HepG2 (cell line): ENCODE data around the gene WNT5A. TPM values are rescaled to one million over a fixed set of nuclear protein-coding genes. Genes with fewer than 3 reads are reported as not detected.

Source experiments
- ATAC-seq: fragments of 200-7000 bp; cut with Tn5 transposase; 3 replicates; pipeline ENCODE4 v1.9.1; 2020; ENCODE audit warnings: mild to moderate bottlenecking, moderate library complexity
- BruUV-seq: library from RNA; stranded (reverse); fragments of 400-500 nt; replicated peaks from 2 replicates; lab custom pipeline; 2021; lab: Mats Ljungman, UMichigan
- CTCF ChIA-PET: fragments of 300-600 bp; formaldehyde crosslinking; extraction: SDS; loops from one replicate; lab custom pipeline; 2021; ENCODE audit warnings: low total read pairs, inconsistent platforms, low intra/inter-chr PET ratio; lab: Yijun Ruan, JAX
- POLR2A ChIA-PET: fragments of 350-600 bp; sonication (Branson Sonifier 250); formaldehyde crosslinking; loops from one replicate; lab custom pipeline; 2020; ENCODE audit warnings: antibody characterized with exemption, inconsistent platforms; lab: Yijun Ruan, JAX
- DNase-seq: peaks from one replicate; pipeline ENCODE4 v3.0.0-alpha.2; 2015; ENCODE audit warnings: low spot score
- FAIRE-seq: peaks from 3 replicates; lab custom pipeline; 2011; peaks lifted over from hg19 to GRCh38; lab: Jason Lieb, UNC
- H2AFZ ChIP-seq: one replicate; pipeline ENCODE4 v1.6.1; 2011; ENCODE audit warnings: low read length, inconsistent platforms
- H3K27ac ChIP-seq: fragments of 300-600 bp; 3 replicates; pipeline ENCODE4 v1.8.0; 2011; ENCODE audit warnings: mixed run types, mild to moderate bottlenecking, mixed read lengths, low read length, inconsistent platforms; ENCODE audit not compliant: insufficient read depth; ENCODE audit errors: extremely low read length
- H3K27me3 ChIP-seq, 2 experiments: fragments of 200-600 bp in 1 of 2; 2 replicates in 1 of 2; 3 replicates in 1 of 2; pipeline versions ENCODE4 v1.6.0 to v1.8.0; 2011; ENCODE audit warnings: low read length in 2 of 2, mild to moderate bottlenecking in 2 of 2, moderate library complexity in 2 of 2, inconsistent platforms in 1 of 2; ENCODE audit not compliant: insufficient read depth in 2 of 2, control insufficient read depth in 1 of 2
- H3K36me3 ChIP-seq, 2 experiments: fragments of 200-600 bp in 1 of 2; replicated peaks in 1 of 2; 2 replicates in 1 of 2; 3 replicates in 1 of 2; pipeline versions ENCODE4 v1.5.1 to v1.8.0; 2011; ENCODE audit warnings: low read length in 2 of 2, inconsistent platforms in 1 of 2; ENCODE audit not compliant: insufficient read depth in 2 of 2, control insufficient read depth in 1 of 2
- H3K4me1 ChIP-seq: 2 replicates; pipeline ENCODE4 v1.5.1; 2012; ENCODE audit warnings: low read length, inconsistent platforms; ENCODE audit not compliant: insufficient read depth
- H3K4me2 ChIP-seq: 2 replicates; pipeline ENCODE4 v1.6.0; 2011; ENCODE audit warnings: low read depth, low read length, inconsistent platforms
- H3K4me3 ChIP-seq, 3 experiments: fragments of 200-600 bp in 1 of 3; sonication (generic), shearing (Covaris generic) in 1 of 3; replicated peaks in 1 of 3; 2 replicates each; pipeline ENCODE4 v1.5.1; 2011 to 2016; ENCODE audit warnings: low read length in 3 of 3, inconsistent platforms in 2 of 3, low read depth in 2 of 3, mild to moderate bottlenecking in 2 of 3, control low read depth in 1 of 3, mixed read lengths in 1 of 3; ENCODE audit not compliant: insufficient read depth in 1 of 3
- H3K79me2 ChIP-seq: one replicate; pipeline ENCODE4 v1.6.1; 2011; ENCODE audit warnings: low read length, inconsistent platforms; ENCODE audit not compliant: insufficient read depth
- H3K9ac ChIP-seq: 2 replicates; pipeline ENCODE4 v1.6.0; 2011; ENCODE audit warnings: mild to moderate bottlenecking, low read depth, low read length, inconsistent platforms; ENCODE audit not compliant: insufficient read depth
- H3K9me3 ChIP-seq: 2 replicates; pipeline ENCODE4 v1.5.1; 2012; ENCODE audit warnings: mild to moderate bottlenecking, low read length
- H4K20me1 ChIP-seq: 2 replicates; pipeline ENCODE4 v1.6.0; 2011; ENCODE audit warnings: inconsistent platforms, mild to moderate bottlenecking, low read length, moderate library complexity; ENCODE audit not compliant: insufficient read depth
- BHLHE40 ChIP-seq: IDR thresholded peaks from 2 replicates; pipeline ENCODE4 v1.6.1; 2011; ENCODE audit warnings: low read length, improper control_type of control experiment
- JARID2 ChIP-seq: sonication (generic); formaldehyde crosslinking; IDR thresholded peaks from 2 replicates; pipeline ENCODE4 v1.8.1; 2023; ENCODE audit warnings: missing genetic modification reagents, inconsistent platforms; ENCODE audit not compliant: insufficient replicate concordance
- NFIB ChIP-seq: sonication (generic); formaldehyde crosslinking; IDR thresholded peaks from 2 replicates; pipeline ENCODE4 v1.9.0; 2021; ENCODE audit warnings: missing genetic modification reagents, mild to moderate bottlenecking, borderline replicate concordance
- RELA ChIP-seq: sonication (generic); formaldehyde crosslinking; IDR thresholded peaks from 2 replicates; pipeline ENCODE4 v1.4.0; 2020; ENCODE audit warnings: missing genetic modification reagents
- TBX2 ChIP-seq: sonication (generic); formaldehyde crosslinking; IDR thresholded peaks from 2 replicates; pipeline ENCODE4 v1.5.0; 2020; ENCODE audit warnings: missing genetic modification reagents, mild to moderate bottlenecking, borderline replicate concordance
- ZFP36L2 ChIP-seq: sonication (generic); formaldehyde crosslinking; IDR thresholded peaks from 2 replicates; pipeline ENCODE4 v1.4.0; 2020; ENCODE audit warnings: missing genetic modification reagents
- ZNF101 ChIP-seq: sonication (generic); formaldehyde crosslinking; IDR thresholded peaks from 2 replicates; pipeline ENCODE4 v1.4.0; 2020; ENCODE audit warnings: mild to moderate bottlenecking, low read depth, missing genetic modification reagents, borderline replicate concordance
- ZNF138 ChIP-seq: sonication (generic); formaldehyde crosslinking; IDR thresholded peaks from 2 replicates; pipeline ENCODE4 v1.5.0; 2020; ENCODE audit warnings: mild to moderate bottlenecking, low read depth, missing genetic modification reagents
- ZNF205 ChIP-seq: IDR thresholded peaks from 2 replicates; pipeline ENCODE4 v1.6.1; 2018; ENCODE audit warnings: missing biosample characterization, missing genetic modification reagents
- ZNF367 ChIP-seq: sonication (generic); formaldehyde crosslinking; IDR thresholded peaks from 2 replicates; pipeline ENCODE4 v1.4.0; 2020; ENCODE audit warnings: missing genetic modification reagents, borderline replicate concordance
- ZNF614 ChIP-seq: IDR thresholded peaks from 2 replicates; pipeline ENCODE4 v1.6.1; 2018; ENCODE audit warnings: missing biosample characterization, missing genetic modification reagents, inconsistent platforms, borderline replicate concordance
- ZNF749 ChIP-seq: sonication (generic); formaldehyde crosslinking; IDR thresholded peaks from 2 replicates; pipeline ENCODE4 v1.8.0; 2022; ENCODE audit warnings: mild to moderate bottlenecking, missing genetic modification reagents, moderate library complexity, borderline replicate concordance
- WGBS: methylation state at CpG from one replicate; pipeline ENCODE4 v1.1.6; 2017; ENCODE audit warnings: low lambda C conversion rate; 5-methylcytosine and 5-hydroxymethylcytosine counted together
- in situ Hi-C: cut with HindIII; loops from 2 replicates; pipeline ENCODE4 v1.10.0; 2017; ENCODE audit warnings: low pct_unique_long_range_greater_than_20kb; ENCODE audit not compliant: extremely low pct_ligation_motif_present
- intact Hi-C: fragments of 100-400 bp; cut with micrococcal nuclease; formaldehyde crosslinking; loops from one replicate; pipeline ENCODE4 v1.10.0; 2022; ENCODE audit not compliant: unreplicated experiment
- polyA plus RNA-seq, 8 experiments: library from polyadenylated mRNA; depleted of rRNA in 3 of 8; stranded (reverse) in 7 of 8; unstranded in 1 of 8; fragments of >200 nt; fragmentation: Illumina TruSeq in 4 of 8; extraction: Trizol in 4 of 8; gene quantifications; 2 replicates each; pipeline versions ENCODE4 v1.2.1 to v1.2.3, GENCODE V29; 2011 to 2016; ENCODE audit warnings: low read depth in 4 of 8, missing spikeins in 1 of 8, mixed read lengths in 1 of 8; ENCODE audit not compliant: insufficient read depth in 1 of 8
- total RNA-seq, 5 experiments: library from RNA; depleted of rRNA; stranded (reverse); fragments of >200 nt; fragmentation: Illumina TruSeq; extraction: Trizol; gene quantifications; 2 replicates each; pipeline ENCODE4 v1.2.3, GENCODE V29; 2016; ENCODE audit warnings: low read depth in 1 of 5
- TF ChIP-seq, protein P1 (sequence below): sonication (generic); formaldehyde crosslinking; IDR thresholded peaks from 2 replicates; pipeline ENCODE4 v1.4.0; 2020; ENCODE audit warnings: missing genetic modification reagents
- TF ChIP-seq, protein P2 (sequence below): sonication (generic); formaldehyde crosslinking; IDR thresholded peaks from 2 replicates; pipeline ENCODE4 v1.5.0; 2020; ENCODE audit warnings: missing genetic modification reagents
- TF ChIP-seq, protein P3 (sequence below): sonication (generic); formaldehyde crosslinking; IDR thresholded peaks from 2 replicates; pipeline ENCODE4 v1.4.0; 2020; ENCODE audit warnings: missing genetic modification reagents
- TF ChIP-seq, protein P4 (sequence below): IDR thresholded peaks from 2 replicates; pipeline ENCODE4 v1.6.1; 2016; ENCODE audit warnings: missing biosample characterization, missing genetic modification reagents, low read depth

The WNT5A gene
- total and polyA plus RNA-seq, 2 of the 13 experiments (the other 11 are each of a cell fraction or from before 2014, with no cell fraction given): not detected

DNA sequence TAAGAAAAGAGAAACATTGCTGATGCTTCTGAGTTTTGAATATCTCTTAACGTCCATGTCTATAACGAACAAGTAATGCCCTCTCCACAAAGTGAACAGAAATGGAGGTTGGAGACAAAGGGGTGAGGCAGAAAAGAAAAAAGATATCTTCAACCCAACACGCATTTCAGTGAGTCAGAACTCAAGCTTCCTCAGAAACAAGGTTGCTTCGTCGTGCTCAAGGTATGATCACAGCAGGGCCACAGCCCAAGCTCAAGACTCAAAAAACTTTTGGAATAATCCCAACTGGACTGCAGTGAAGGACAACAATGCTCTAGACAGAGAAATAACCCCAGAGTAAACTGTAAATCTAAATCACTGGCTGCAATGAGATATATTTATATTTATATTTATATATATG is 18.9 kb downstream of the WNT5A start:
- H3K79me2 ChIP-seq: no peaks in the 10 kb centered on the region
- H3K4me3 ChIP-seq: no peak overlapping the region
- no peaks in the 10 kb centered on the region for H4K20me1 ChIP-seq
- H3K9ac ChIP-seq: no peak overlapping the region
- H2AFZ ChIP-seq: no peak overlapping the region
- DNase-seq: no peak
- in situ Hi-C loops (no loop called here), intact Hi-C loops (no loop called here)
- no peaks in the 10 kb centered on the region for H3K4me1 ChIP-seq
- WGBS: 12% methylated on average over 5 of the region's 5 CpGs
- H3K36me3 ChIP-seq: no peaks in the 10 kb centered on the region
- H3K27ac ChIP-seq: no peak overlapping the region
- H3K27me3 ChIP-seq: no peaks in the 10 kb centered on the region
- FAIRE-seq: no peak
- TF ChIP-seq, protein P1, sequence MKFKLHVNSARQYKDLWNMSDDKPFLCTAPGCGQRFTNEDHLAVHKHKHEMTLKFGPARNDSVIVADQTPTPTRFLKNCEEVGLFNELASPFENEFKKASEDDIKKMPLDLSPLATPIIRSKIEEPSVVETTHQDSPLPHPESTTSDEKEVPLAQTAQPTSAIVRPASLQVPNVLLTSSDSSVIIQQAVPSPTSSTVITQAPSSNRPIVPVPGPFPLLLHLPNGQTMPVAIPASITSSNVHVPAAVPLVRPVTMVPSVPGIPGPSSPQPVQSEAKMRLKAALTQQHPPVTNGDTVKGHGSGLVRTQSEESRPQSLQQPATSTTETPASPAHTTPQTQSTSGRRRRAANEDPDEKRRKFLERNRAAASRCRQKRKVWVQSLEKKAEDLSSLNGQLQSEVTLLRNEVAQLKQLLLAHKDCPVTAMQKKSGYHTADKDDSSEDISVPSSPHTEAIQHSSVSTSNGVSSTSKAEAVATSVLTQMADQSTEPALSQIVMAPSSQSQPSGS (CRISPR knock-in tag): no peak
- no peak for TF ChIP-seq ZNF367 (CRISPR knock-in tag)
- no peak for TF ChIP-seq ZNF101 (CRISPR knock-in tag)
- TF ChIP-seq, protein P2, sequence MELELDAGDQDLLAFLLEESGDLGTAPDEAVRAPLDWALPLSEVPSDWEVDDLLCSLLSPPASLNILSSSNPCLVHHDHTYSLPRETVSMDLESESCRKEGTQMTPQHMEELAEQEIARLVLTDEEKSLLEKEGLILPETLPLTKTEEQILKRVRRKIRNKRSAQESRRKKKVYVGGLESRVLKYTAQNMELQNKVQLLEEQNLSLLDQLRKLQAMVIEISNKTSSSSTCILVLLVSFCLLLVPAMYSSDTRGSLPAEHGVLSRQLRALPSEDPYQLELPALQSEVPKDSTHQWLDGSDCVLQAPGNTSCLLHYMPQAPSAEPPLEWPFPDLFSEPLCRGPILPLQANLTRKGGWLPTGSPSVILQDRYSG (CRISPR knock-in tag): no peak
- TF ChIP-seq ZNF138 (CRISPR knock-in tag): no peak
- TF ChIP-seq, protein P3, sequence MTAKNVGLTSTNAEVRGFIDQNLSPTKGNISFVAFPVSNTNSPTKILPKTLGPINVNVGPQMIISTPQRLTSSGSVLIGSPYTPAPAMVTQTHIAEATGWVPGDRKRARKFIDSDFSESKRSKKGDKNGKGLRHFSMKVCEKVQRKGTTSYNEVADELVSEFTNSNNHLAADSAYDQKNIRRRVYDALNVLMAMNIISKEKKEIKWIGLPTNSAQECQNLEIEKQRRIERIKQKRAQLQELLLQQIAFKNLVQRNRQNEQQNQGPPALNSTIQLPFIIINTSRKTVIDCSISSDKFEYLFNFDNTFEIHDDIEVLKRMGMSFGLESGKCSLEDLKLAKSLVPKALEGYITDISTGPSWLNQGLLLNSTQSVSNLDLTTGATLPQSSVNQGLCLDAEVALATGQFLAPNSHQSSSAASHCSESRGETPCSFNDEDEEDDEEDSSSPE (CRISPR knock-in tag): no peak
- no peak for TF ChIP-seq ZNF749 (CRISPR knock-in tag)
- no peak for TF ChIP-seq TBX2 (CRISPR knock-in tag)
- no peak for TF ChIP-seq ZFP36L2 (CRISPR knock-in tag)
- TF ChIP-seq, protein P4, sequence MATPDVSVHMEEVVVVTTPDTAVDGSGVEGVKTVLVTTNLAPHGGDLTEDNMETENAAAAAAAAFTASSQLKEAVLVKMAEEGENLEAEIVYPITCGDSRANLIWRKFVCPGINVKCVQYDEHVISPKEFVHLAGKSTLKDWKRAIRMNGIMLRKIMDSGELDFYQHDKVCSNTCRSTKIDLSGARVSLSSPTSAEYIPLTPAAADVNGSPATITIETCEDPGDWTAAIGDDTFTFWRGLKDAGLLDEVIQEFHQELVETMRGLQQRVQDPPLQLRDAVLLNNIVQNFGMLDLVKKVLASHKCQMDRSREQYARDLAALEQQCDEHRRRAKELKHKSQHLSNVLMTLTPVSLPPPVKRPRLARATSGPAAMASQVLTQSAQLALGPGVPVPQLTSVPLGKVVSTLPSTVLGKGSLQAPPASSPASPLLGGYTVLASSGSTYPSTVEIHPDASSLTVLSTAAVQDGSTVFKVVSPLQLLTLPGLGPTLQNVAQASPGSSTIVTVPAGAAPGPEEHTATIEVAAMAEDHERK (CRISPR knock-in tag): no peak
- no peak for TF ChIP-seq JARID2
- TF ChIP-seq NFIB: no peak
- no peak for TF ChIP-seq ZNF614 (CRISPR knock-in tag)
- no peak for TF ChIP-seq RELA (CRISPR knock-in tag)
- no peak for TF ChIP-seq ZNF205 (CRISPR knock-in tag)
- TF ChIP-seq BHLHE40: no peak
- H3K9me3 ChIP-seq: no peaks in the 10 kb centered on the region
- no peak for ATAC-seq
- BruUV-seq: no TSS peak
- ChIA-PET POLR2A (no interaction called here), CTCF (no interaction called here)
- no peak overlapping the region for H3K4me2 ChIP-seq
